OCI-LY7 (cell line): ENCODE results near the gene KRI1. TPM values are rescaled to one million over a fixed set of nuclear protein-coding genes. Genes with fewer than 3 reads are reported as not detected.
"Not testable (repeated sequence)": the region's sequence is repeated elsewhere in the genome, so short reads cannot be mapped to it uniquely, and the experiment has no call there.

Source experiments
- BruUV-seq: library from RNA; stranded (reverse); fragments of 400-500 nt; replicated peaks from 2 replicates; lab custom pipeline; 2021; lab: Mats Ljungman, UMichigan
- CTCF ChIA-PET: fragments of 300-600 bp; sonication (Branson Sonifier 250); formaldehyde crosslinking; loops from one replicate; lab custom pipeline; 2022; ENCODE audit warnings: antibody characterized with exemption; ENCODE audit not compliant: unreplicated experiment; lab: Charles Lee
- POLR2A ChIA-PET: fragments of 300-600 bp; sonication (Branson Sonifier 250); formaldehyde crosslinking; loops from one replicate; lab custom pipeline; 2022; ENCODE audit warnings: antibody characterized with exemption; lab: Charles Lee
- DNase-seq: peaks from one replicate; pipeline ENCODE4 v3.0.0-alpha.2; 2015; ENCODE audit warnings: low spot score
- H2AFZ ChIP-seq: fragments of 200-600 bp; sonication (generic), shearing (Covaris generic); 2 replicates; pipeline ENCODE4 v1.6.1; 2014; ENCODE audit warnings: mild to moderate bottlenecking, antibody characterized with exemption, low read length, moderate library complexity
- H3K27ac ChIP-seq: fragments of 200-600 bp; sonication (generic); 2 replicates; pipeline ENCODE4 v1.5.1; 2014; ENCODE audit warnings: mixed run types, low read depth, mild to moderate bottlenecking, moderate library complexity, low read length, inconsistent platforms; ENCODE audit not compliant: poor library complexity, severe bottlenecking
- H3K36me3 ChIP-seq: fragments of 200-600 bp; sonication (generic); 2 replicates; pipeline ENCODE4 v1.6.1; 2014; ENCODE audit warnings: mild to moderate bottlenecking, antibody characterized with exemption, low read length, moderate library complexity, mixed read lengths; ENCODE audit not compliant: insufficient read depth
- H3K4me1 ChIP-seq: fragments of 200-600 bp; sonication (generic); 2 replicates; pipeline ENCODE4 v1.5.1; 2014; ENCODE audit warnings: mild to moderate bottlenecking, low read length; ENCODE audit not compliant: insufficient read depth, poor library complexity, severe bottlenecking
- H3K4me2 ChIP-seq: fragments of 200-600 bp; sonication (generic); 2 replicates; pipeline ENCODE4 v1.6.1; 2014; ENCODE audit warnings: mild to moderate bottlenecking, low read length
- H3K4me3 ChIP-seq: fragments of 200-600 bp; sonication (generic); 2 replicates; pipeline ENCODE4 v1.5.1; 2014; ENCODE audit warnings: mild to moderate bottlenecking, low read depth, low read length; ENCODE audit not compliant: poor library complexity, severe bottlenecking
- H3K79me2 ChIP-seq: fragments of 200-600 bp; sonication (generic); 2 replicates; pipeline ENCODE4 v1.6.1; 2016; ENCODE audit warnings: low read depth, mild to moderate bottlenecking, low read length, moderate library complexity, mixed read lengths; ENCODE audit not compliant: insufficient read depth
- H3K9me2 ChIP-seq: fragments of 200-600 bp; sonication (generic); 2 replicates; pipeline ENCODE4 v1.6.1; 2016; ENCODE audit warnings: mild to moderate bottlenecking, low read length, mixed read lengths; ENCODE audit not compliant: insufficient read depth
- H3K9me3 ChIP-seq: fragments of 200-600 bp; sonication (generic); 2 replicates; pipeline ENCODE4 v1.6.1; 2014; ENCODE audit warnings: mild to moderate bottlenecking, mixed run types, low read length, mixed read lengths
- H4K20me1 ChIP-seq: fragments of 200-600 bp; sonication (generic); 2 replicates; pipeline ENCODE4 v1.6.1; 2014; ENCODE audit warnings: mild to moderate bottlenecking, antibody characterized with exemption, low read length, moderate library complexity, mixed read lengths; ENCODE audit not compliant: insufficient read depth
- EZH2phosphoT487 ChIP-seq: fragments of 200-600 bp; sonication (generic); IDR thresholded peaks from 2 replicates; pipeline ENCODE4 v1.6.1; 2018; ENCODE audit warnings: low read depth, borderline replicate concordance, mild to moderate bottlenecking, mixed run types, antibody characterized with exemption, low read length, moderate library complexity, mixed read lengths
- intact Hi-C: fragments of 100-400 bp; cut with micrococcal nuclease; formaldehyde crosslinking; loops from one replicate; pipeline ENCODE4 v1.10.0; 2022; ENCODE audit not compliant: unreplicated experiment
- total RNA-seq, 2 experiments: library from RNA; depleted of rRNA in 1 of 2; stranded (reverse); fragments of >200 nt in 1 of 2; shearing (Covaris generic) in 1 of 2; gene quantifications; 2 replicates each; pipeline ENCODE4 v1.2.3, GENCODE V29; 2014 to 2022
- TF ChIP-seq, protein P1 (sequence below): fragments of 200-600 bp; sonication (generic); conservative IDR thresholded peaks from 2 replicates; pipeline ENCODE4 v1.5.1; 2014; ENCODE audit warnings: mild to moderate bottlenecking, antibody characterized with exemption, low read length, moderate library complexity, mixed read lengths

KRI1 gene
- total RNA-seq, 2 experiments from 2014 or later: 53.6 to 58.4 TPM

DNA sequence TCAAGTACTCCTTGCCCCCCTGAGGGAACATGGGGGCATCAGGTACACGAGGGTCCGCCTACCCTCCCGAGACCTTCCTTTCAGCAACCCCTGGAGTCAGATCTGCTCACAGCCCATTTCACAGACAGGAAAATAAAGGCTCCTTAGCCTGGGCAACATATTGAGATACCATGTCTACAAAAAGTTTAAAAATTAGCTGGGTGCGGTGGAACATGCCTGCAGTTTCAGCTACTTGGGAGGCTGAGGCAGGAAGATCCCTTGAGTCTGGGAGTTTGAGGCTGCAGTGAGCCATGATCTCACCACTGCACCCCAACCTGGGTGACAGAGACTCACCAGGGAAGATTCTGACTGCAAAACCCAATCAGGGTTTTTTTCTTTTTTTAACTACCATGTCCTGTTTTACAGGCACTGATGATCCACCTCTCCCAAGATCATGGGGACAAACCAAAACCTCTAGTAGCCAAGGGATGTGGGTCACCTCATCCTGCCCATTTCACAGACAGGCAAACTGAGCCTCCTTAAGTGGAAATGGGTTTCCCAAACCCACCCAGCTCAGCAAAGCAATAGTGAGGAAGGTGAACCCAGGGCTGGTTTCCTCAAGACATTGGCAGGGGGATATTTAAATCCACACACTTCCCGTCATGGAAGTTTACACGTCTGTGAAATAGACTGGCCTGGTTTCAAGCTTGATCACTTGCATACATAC, 9.4 kb upstream of the KRI1 start:
- no peak for TF ChIP-seq EZH2phosphoT487
- TF ChIP-seq, protein P1, sequence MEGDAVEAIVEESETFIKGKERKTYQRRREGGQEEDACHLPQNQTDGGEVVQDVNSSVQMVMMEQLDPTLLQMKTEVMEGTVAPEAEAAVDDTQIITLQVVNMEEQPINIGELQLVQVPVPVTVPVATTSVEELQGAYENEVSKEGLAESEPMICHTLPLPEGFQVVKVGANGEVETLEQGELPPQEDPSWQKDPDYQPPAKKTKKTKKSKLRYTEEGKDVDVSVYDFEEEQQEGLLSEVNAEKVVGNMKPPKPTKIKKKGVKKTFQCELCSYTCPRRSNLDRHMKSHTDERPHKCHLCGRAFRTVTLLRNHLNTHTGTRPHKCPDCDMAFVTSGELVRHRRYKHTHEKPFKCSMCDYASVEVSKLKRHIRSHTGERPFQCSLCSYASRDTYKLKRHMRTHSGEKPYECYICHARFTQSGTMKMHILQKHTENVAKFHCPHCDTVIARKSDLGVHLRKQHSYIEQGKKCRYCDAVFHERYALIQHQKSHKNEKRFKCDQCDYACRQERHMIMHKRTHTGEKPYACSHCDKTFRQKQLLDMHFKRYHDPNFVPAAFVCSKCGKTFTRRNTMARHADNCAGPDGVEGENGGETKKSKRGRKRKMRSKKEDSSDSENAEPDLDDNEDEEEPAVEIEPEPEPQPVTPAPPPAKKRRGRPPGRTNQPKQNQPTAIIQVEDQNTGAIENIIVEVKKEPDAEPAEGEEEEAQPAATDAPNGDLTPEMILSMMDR: no peak
- H2AFZ ChIP-seq: no peak overlapping the region
- CTCF ChIA-PET: no interaction called here

GRCh38 chr19:10574462-10574861, 8.7 kb upstream of the KRI1 start:
- Histone ChIP-seq H2AFZ (no peak overlapping the region), H3K4me1 (peaks cover 16% of the 10 kb centered on the region), H3K4me2 (no peak overlapping the region), H4K20me1 (no peaks in the 10 kb centered on the region), H3K79me2 (no peaks in the 10 kb centered on the region; the same call in 1 of the 2 replicates), H3K9me2 (no peaks in the 10 kb centered on the region), H3K4me3 (no peak overlapping the region), H3K9me3 (no peaks in the 10 kb centered on the region), H3K36me3 (no peaks in the 10 kb centered on the region), H3K27ac (no peak overlapping the region)
- no peak for DNase-seq
- TF ChIP-seq, protein P1: no peak
- no peak for TF ChIP-seq EZH2phosphoT487
- intact Hi-C loops: no loop called here
- CTCF ChIA-PET: no interaction called here
- no TSS peak for BruUV-seq
- POLR2A ChIA-PET: no interaction called here

More for the DNA sequence above, 9.4 kb upstream of the KRI1 start:
- H3K9me2 ChIP-seq: no peaks in the 10 kb centered on the region
- no peak overlapping the region for H3K27ac ChIP-seq
- intact Hi-C loops: no loop called here
- H3K4me2 ChIP-seq: no peak overlapping the region
- no peaks in the 10 kb centered on the region for H3K9me3 ChIP-seq
- no peak overlapping the region for H3K4me3 ChIP-seq
- no peak for DNase-seq
- POLR2A ChIA-PET: no interaction called here
- no TSS peak for BruUV-seq
- no peaks in the 10 kb centered on the region for H3K36me3 ChIP-seq
- peaks cover 9% of the 10 kb centered on the region for H3K4me1 ChIP-seq
- no peaks in the 10 kb centered on the region; the same call in 1 of the 2 replicates for H3K79me2 ChIP-seq
- no peaks in the 10 kb centered on the region for H4K20me1 ChIP-seq

DNA sequence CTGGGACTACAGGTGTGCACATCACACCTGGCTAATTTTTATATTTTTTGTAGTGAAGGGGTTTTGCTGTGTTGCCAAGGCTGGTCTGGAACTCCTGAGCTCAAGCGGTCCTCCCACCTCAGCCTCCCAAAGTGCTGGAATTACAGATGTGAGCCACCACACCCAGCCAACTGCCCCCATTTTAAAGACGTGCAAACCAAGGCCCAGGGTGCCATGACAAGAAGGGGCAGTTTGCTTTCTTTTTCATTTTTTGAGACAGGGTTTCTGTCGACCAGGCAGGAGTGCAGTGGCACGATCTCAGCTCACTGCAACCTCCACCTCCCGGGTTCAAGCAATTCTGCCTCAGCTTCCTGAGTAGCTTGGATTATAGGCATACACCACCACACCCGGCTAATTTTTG, 8.0 kb upstream of the KRI1 start:
- H3K27ac ChIP-seq, H3K36me3 ChIP-seq, H4K20me1 ChIP-seq, DNase-seq, CTCF ChIA-PET, H3K79me2 ChIP-seq, H2AFZ ChIP-seq, H3K4me2 ChIP-seq, BruUV-seq, H3K9me3 ChIP-seq, H3K4me3 ChIP-seq, H3K9me2 ChIP-seq: not testable (repeated sequence)
- intact Hi-C loops: loop anchor here (2.0 kb wide), 1 partner anchor 125 kb away; no protein-coding TSS in a partner anchor
- POLR2A ChIA-PET: interaction anchor here (0.9 kb wide), 1 partner anchor 39 kb away, joined by 3 read pairs; no protein-coding TSS in a partner anchor
- peaks cover 18% of the 10 kb centered on the region for H3K4me1 ChIP-seq
